Vagina (tissue), 2 donors: ENCODE results near the gene MYO18A.

ENCODE experiments used
- POLR2A ChIP-seq, 2 donors: fragments of 450-650 bp; IDR thresholded peaks; one replicate each; pipeline ENCODE4 v1.6.1; 2017; ENCODE audit warnings: antibody characterized with exemption in 2 of 2, mild to moderate bottlenecking in 2 of 2, moderate library complexity in 2 of 2
- TF ChIP-seq, protein P1 (sequence below), 3 experiments: fragments of 450-650 bp in 2 of 3; fragments of 200-600 bp in 1 of 3; sonication (generic) in 1 of 3; IDR thresholded peaks; one replicate each; pipeline ENCODE4 v1.5.1; 2017 to 2019; ENCODE audit warnings: antibody characterized with exemption in 3 of 3, mild to moderate bottlenecking in 2 of 3, moderate library complexity in 2 of 3

DNA sequence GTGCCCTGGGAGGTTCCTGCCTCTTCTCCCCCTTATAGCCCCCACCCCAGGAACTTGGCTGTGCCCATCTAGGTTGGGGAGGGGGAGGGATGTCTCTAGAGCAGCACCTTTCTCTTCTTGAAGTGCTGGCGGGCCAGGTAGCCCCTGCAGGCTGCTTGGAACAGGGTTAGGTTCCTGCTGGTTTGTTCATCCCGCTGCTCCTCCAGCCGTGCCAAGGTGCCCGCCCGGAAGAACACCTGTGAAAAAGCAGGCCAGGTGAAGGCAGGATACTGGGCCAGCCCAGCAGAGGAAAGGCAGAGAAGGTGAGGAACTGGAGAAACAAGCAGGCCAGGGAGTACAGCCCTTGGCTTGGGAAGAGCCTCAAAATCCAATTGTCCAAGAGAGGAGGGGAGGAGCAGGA, 80.7 kb downstream of the MYO18A start:
- TF ChIP-seq, protein P1, sequence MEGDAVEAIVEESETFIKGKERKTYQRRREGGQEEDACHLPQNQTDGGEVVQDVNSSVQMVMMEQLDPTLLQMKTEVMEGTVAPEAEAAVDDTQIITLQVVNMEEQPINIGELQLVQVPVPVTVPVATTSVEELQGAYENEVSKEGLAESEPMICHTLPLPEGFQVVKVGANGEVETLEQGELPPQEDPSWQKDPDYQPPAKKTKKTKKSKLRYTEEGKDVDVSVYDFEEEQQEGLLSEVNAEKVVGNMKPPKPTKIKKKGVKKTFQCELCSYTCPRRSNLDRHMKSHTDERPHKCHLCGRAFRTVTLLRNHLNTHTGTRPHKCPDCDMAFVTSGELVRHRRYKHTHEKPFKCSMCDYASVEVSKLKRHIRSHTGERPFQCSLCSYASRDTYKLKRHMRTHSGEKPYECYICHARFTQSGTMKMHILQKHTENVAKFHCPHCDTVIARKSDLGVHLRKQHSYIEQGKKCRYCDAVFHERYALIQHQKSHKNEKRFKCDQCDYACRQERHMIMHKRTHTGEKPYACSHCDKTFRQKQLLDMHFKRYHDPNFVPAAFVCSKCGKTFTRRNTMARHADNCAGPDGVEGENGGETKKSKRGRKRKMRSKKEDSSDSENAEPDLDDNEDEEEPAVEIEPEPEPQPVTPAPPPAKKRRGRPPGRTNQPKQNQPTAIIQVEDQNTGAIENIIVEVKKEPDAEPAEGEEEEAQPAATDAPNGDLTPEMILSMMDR (IDR thresholded peaks at IDR 0.05) = no peak
- TF ChIP-seq POLR2A (IDR thresholded peaks at IDR 0.05) = no peak
